OCI-LY1 (cell line): ENCODE data around the gene TBC1D4.

Source experiments
- H2AFZ ChIP-seq: fragments of 200-600 bp; sonication (generic), shearing (Covaris generic); 2 replicates; pipeline ENCODE4 v1.6.0; 2014; ENCODE audit warnings: antibody characterized with exemption, mild to moderate bottlenecking, low read length
- H3F3A ChIP-seq: fragments of 200-600 bp; sonication (generic), shearing (Covaris generic); 2 replicates; pipeline ENCODE4 v1.6.0; 2014; ENCODE audit warnings: mild to moderate bottlenecking, antibody characterized with exemption, low read length, moderate library complexity; ENCODE audit not compliant: insufficient read depth
- H3K27ac ChIP-seq: fragments of 200-600 bp; sonication (generic); 2 replicates; pipeline ENCODE4 v1.5.1; 2014; ENCODE audit warnings: low read length, mixed run types, mild to moderate bottlenecking, low read depth; ENCODE audit not compliant: poor library complexity, severe bottlenecking
- H3K27me3 ChIP-seq: fragments of 200-600 bp; sonication (generic); 2 replicates; pipeline ENCODE4 v1.6.0; 2014; ENCODE audit warnings: antibody characterized with exemption, mild to moderate bottlenecking, low read length, moderate library complexity; ENCODE audit not compliant: insufficient read depth
- H3K36me3 ChIP-seq: fragments of 200-600 bp; sonication (generic); 2 replicates; pipeline ENCODE4 v1.6.1; 2014; ENCODE audit warnings: mild to moderate bottlenecking, antibody characterized with exemption, low read length, moderate library complexity, mixed read lengths; ENCODE audit not compliant: insufficient read depth
- H3K4me1 ChIP-seq: fragments of 200-600 bp; sonication (generic); 2 replicates; pipeline ENCODE4 v1.5.1; 2014; ENCODE audit warnings: mild to moderate bottlenecking, low read length, moderate library complexity; ENCODE audit not compliant: insufficient read depth, severe bottlenecking
- H3K4me2 ChIP-seq: fragments of 200-600 bp; sonication (generic), shearing (Covaris generic); 2 replicates; pipeline ENCODE4 v1.6.1; 2014; ENCODE audit warnings: low read length
- H3K4me3 ChIP-seq: fragments of 200-600 bp; sonication (generic); 2 replicates; pipeline ENCODE4 v1.5.1; 2014; ENCODE audit warnings: low read length, low read depth, mild to moderate bottlenecking, mixed read lengths; ENCODE audit not compliant: poor library complexity, severe bottlenecking
- H3K79me2 ChIP-seq: fragments of 200-600 bp; shearing (Covaris generic); 2 replicates; pipeline ENCODE4 v1.6.1; 2016; ENCODE audit warnings: mixed run types, low read length, mixed read lengths; ENCODE audit not compliant: insufficient read depth
- H3K9ac ChIP-seq: fragments of 200-600 bp; sonication (generic), shearing (Covaris generic); 2 replicates; pipeline ENCODE4 v1.6.1; 2014; ENCODE audit warnings: mild to moderate bottlenecking, low read length, mixed read lengths
- H3K9me2 ChIP-seq: fragments of 200-600 bp; sonication (generic), shearing (Covaris generic); 2 replicates; pipeline ENCODE4 v1.6.1; 2014; ENCODE audit warnings: low read depth, mild to moderate bottlenecking, low read length, mixed read lengths
- H3K9me3 ChIP-seq: fragments of 200-600 bp; shearing (Covaris generic); 2 replicates; pipeline ENCODE4 v1.6.1; 2014; ENCODE audit warnings: low read length, mixed read lengths
- H4K20me1 ChIP-seq: fragments of 200-600 bp; sonication (generic), shearing (Covaris generic); 2 replicates; pipeline ENCODE4 v1.6.0; 2016; ENCODE audit warnings: mild to moderate bottlenecking, low read length; ENCODE audit not compliant: insufficient read depth
- CTCF ChIP-seq: fragments of 200-600 bp; sonication (generic), shearing (Covaris generic); IDR thresholded peaks from 2 replicates; pipeline ENCODE4 v1.5.1; 2017; ENCODE audit warnings: mild to moderate bottlenecking, antibody characterized with exemption, low read length, moderate library complexity, mixed read lengths
- EZH2 ChIP-seq: fragments of 200-600 bp; sonication (generic), shearing (Covaris generic); IDR thresholded peaks from 2 replicates; pipeline ENCODE4 v1.8.0; 2017; ENCODE audit warnings: borderline replicate concordance, mixed run types, mild to moderate bottlenecking, antibody characterized with exemption, low read length, moderate library complexity, mixed read lengths

Gene TBC1D4

GRCh38 chr13:75334634-75335447 lies 147.1 kb downstream of the TBC1D4 start:
- Histone ChIP-seq H3K4me3 (no peak overlapping the region), H3K4me1 (no peaks in the 10 kb centered on the region), H3K36me3 (no peaks in the 10 kb centered on the region), H2AFZ (no peak overlapping the region), H3K9me2 (no peaks in the 10 kb centered on the region), H3K9me3 (no peaks in the 10 kb centered on the region), H3K79me2 (no peaks in the 10 kb centered on the region), H3K9ac (no peak overlapping the region), H4K20me1 (no peaks in the 10 kb centered on the region), H3F3A (no peaks in the 10 kb centered on the region), H3K4me2 (no peak overlapping the region), H3K27ac (no peak overlapping the region), H3K27me3 (0 out of 2 replicates have a peak, but pooled peaks cover 6% of the 10 kb centered on the region)
- TF ChIP-seq EZH2 (no peak), CTCF (no peak)

GRCh38 chr13:75333103-75333502 lies 148.9 kb downstream of the TBC1D4 start:
- Histone ChIP-seq H3K9me3 (no peaks in the 10 kb centered on the region), H3K27ac (no peak overlapping the region), H4K20me1 (no peaks in the 10 kb centered on the region), H3K4me2 (no peak overlapping the region), H3K9me2 (no peaks in the 10 kb centered on the region), H3K79me2 (no peaks in the 10 kb centered on the region), H3K4me1 (no peaks in the 10 kb centered on the region), H3K4me3 (no peak overlapping the region), H3F3A (no peaks in the 10 kb centered on the region), H2AFZ (no peak overlapping the region), H3K36me3 (no peaks in the 10 kb centered on the region), H3K27me3 (0 out of 2 replicates have a peak, but pooled peaks cover 6% of the 10 kb centered on the region), H3K9ac (no peak overlapping the region)
- no peak for TF ChIP-seq CTCF
- no peak for TF ChIP-seq EZH2

- Histone ChIP-seq H3K27me3 (0 out of 2 replicates have a peak, but pooled peaks cover 6% of the 10 kb centered on the region), H3K79me2 (no peaks in the 10 kb centered on the region), H3K9ac (no peak overlapping the region), H3K9me3 (no peaks in the 10 kb centered on the region), H3K27ac (no peak overlapping the region), H3K4me2 (no peak overlapping the region), H3F3A (no peaks in the 10 kb centered on the region), H3K4me1 (no peaks in the 10 kb centered on the region), H4K20me1 (no peaks in the 10 kb centered on the region), H2AFZ (no peak overlapping the region), H3K4me3 (no peak overlapping the region), H3K9me2 (no peaks in the 10 kb centered on the region), H3K36me3 (no peaks in the 10 kb centered on the region)
- TF ChIP-seq EZH2, result no peak
- TF ChIP-seq CTCF, result no peak
Measured at GRCh38 chr13:75331792-75332349, 150.1 kb downstream of the TBC1D4 start.
